SKM-1 (cell line): ENCODE measurements around the gene STX19.
"Not testable (repeated sequence)": the region's sequence is repeated elsewhere in the genome, so short reads cannot be mapped to it uniquely, and the experiment has no call there.

Source experiments
- DNase-seq: peaks from one replicate; lab custom pipeline; 2025; ENCODE audit not compliant: unreplicated experiment; lab: John Stamatoyannopoulos, UW

The STX19 gene

GRCh38 chr3:94028093-94028837 lies at the start of gene STX19:
TSS of gene STX19 (minus strand) at chr3:94028597. CDS start at chr3:94015269, 13,328 bp downstream.
- no peak for DNase-seq

- no peak for DNase-seq
Measured at GRCh38 chr3:94076055-94076454, 47.7 kb upstream of the STX19 start.

- DNase-seq, result no peak
Measured at GRCh38 chr3:94071713-94072284, 43.4 kb upstream of the STX19 start.

- DNase-seq, result no peak
Measured at GRCh38 chr3:94070341-94070911, 42.0 kb upstream of the STX19 start.

GRCh38 chr3:94069194-94069813 lies 40.9 kb upstream of the STX19 start:
- DNase-seq, result peak; percentile 31

GRCh38 chr3:94066506-94067500 lies 38.4 kb upstream of the STX19 start:
- no peak for DNase-seq

- no peak for DNase-seq
Measured at GRCh38 chr3:94065819-94066480, 37.6 kb upstream of the STX19 start.

GRCh38 chr3:94065122-94065521 lies 36.7 kb upstream of the STX19 start:
- no peak for DNase-seq

- DNase-seq, result no peak
Measured at GRCh38 chr3:94064243-94064860, 36.0 kb upstream of the STX19 start.

GRCh38 chr3:94063496-94064119 lies 35.2 kb upstream of the STX19 start:
- no peak for DNase-seq

- peak; percentile 92 for DNase-seq
Measured at GRCh38 chr3:94062513-94063404, 34.4 kb upstream of the STX19 start, which contains the start of the genes DHFR2 and NSUN3. TSS of gene DHFR2 (minus strand) at chr3:94062916. CDS start at chr3:94061511, 1,405 bp downstream. TSS of gene NSUN3 (plus strand) at chr3:94063061. CDS start at chr3:94063127, 66 bp downstream.

- no peak for DNase-seq
Measured at GRCh38 chr3:94061297-94061696, 32.9 kb upstream of the STX19 start.

GRCh38 chr3:94050546-94050945 lies 22.1 kb upstream of the STX19 start:
- no peak for DNase-seq

- DNase-seq, result no peak
Measured at GRCh38 chr3:94049267-94049666, 20.9 kb upstream of the STX19 start.

GRCh38 chr3:94046533-94046932 lies 18.1 kb upstream of the STX19 start:
- DNase-seq, result no peak

GRCh38 chr3:94044100-94044936 lies 15.9 kb upstream of the STX19 start:
- DNase-seq, result not testable (repeated sequence)

GRCh38 chr3:94043285-94043684 lies 14.9 kb upstream of the STX19 start:
- DNase-seq, result no peak
